Jurkat, Clone E6-1 (cell line): Measurements from ENCODE around the gene TSSK3.
"Not testable (repeated sequence)": the region's sequence is repeated elsewhere in the genome, so short reads cannot be mapped to it uniquely, and the experiment has no call there.

ENCODE experiments used
- DNase-seq: peaks from one replicate; pipeline ENCODE4 v3.0.0-alpha.2; 2011; ENCODE audit warnings: low read depth, low spot score
- H3K4me3 ChIP-seq: 2 replicates; pipeline ENCODE4 v1.5.1; 2011; ENCODE audit warnings: mild to moderate bottlenecking, low read length, control low read depth, moderate library complexity

TSSK3 gene

DNA sequence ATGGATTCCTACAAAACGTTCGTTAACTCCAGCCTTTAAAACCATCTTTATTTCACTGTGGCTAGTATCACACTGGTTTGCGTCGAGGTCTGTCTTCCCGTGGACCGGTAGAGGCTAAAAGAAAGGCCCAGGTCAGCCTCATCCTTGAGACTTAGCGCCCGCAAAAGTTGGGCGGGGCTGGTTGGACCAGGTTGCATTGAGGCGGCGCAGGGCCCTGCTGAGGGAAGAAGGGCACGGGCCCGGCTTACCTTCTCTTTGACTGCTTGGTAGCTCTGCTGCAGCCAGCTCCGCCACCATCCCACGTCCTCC lies 31.4 kb downstream of the TSSK3 start:
- H3K4me3 ChIP-seq = peak overlapping the region; percentile 94
- no peak for DNase-seq

GRCh38 chr1:32394141-32394889 lies 32.0 kb downstream of the TSSK3 start, which contains the start of gene BSDC1:
Gene BSDC1 (minus strand): TSS chr1:32394441. CDS start chr1:32394414, 27 bp downstream.
- DNase-seq = peak; percentile 93
- H3K4me3 ChIP-seq = peak within 1 kb of the TSS; percentile 94

GRCh38 chr1:32394890-32395432 lies 32.6 kb downstream of the TSSK3 start:
- peak overlapping the region; percentile 94 for H3K4me3 ChIP-seq
- DNase-seq = no peak

GRCh38 chr1:32396524-32396923 lies 34.2 kb downstream of the TSSK3 start:
- H3K4me3 ChIP-seq, DNase-seq: not testable (repeated sequence)

DNA sequence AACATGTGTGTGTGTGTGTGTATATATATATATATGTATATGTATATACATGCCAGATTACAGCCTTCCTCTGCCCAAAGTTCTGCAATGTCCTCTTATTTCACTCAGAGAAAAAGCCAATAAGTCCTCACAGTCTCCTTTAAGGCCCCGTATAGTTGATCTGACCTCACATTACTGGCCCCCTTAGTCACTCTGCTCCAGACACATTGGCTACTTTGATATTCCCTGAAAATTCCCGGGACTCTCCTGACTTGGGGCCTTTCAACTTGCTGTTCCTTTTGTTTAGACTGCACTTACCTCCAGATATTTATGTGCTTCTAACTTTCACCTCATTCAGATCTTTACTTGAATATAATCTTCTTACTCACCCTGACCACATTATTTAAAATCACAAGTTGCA lies 36.1 kb downstream of the TSSK3 start:
- DNase-seq = no peak

DNA sequence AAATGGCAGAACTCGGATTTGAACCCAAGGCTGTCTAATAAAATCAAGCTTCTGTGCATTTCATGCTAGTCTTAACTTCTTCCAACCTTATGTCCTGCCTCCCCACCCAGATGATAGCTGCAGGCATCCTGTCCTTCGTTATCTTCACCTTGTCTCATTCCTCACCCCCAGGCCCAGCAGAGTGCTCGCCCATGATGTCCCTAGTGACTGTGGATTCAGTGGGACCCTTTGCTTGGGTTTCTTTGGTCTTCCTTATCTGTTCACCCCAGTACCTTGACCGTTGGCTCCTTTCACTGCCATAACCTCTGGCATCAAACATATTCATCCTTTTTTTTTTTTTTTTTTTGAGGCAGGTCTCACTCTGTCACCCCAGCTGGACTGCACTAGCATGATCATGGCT lies 37.5 kb downstream of the TSSK3 start:
- no peak overlapping the region for H3K4me3 ChIP-seq

More for the DNA sequence above, 36.1 kb downstream of the TSSK3 start:
- H3K4me3 ChIP-seq = no peak overlapping the region

DNA sequence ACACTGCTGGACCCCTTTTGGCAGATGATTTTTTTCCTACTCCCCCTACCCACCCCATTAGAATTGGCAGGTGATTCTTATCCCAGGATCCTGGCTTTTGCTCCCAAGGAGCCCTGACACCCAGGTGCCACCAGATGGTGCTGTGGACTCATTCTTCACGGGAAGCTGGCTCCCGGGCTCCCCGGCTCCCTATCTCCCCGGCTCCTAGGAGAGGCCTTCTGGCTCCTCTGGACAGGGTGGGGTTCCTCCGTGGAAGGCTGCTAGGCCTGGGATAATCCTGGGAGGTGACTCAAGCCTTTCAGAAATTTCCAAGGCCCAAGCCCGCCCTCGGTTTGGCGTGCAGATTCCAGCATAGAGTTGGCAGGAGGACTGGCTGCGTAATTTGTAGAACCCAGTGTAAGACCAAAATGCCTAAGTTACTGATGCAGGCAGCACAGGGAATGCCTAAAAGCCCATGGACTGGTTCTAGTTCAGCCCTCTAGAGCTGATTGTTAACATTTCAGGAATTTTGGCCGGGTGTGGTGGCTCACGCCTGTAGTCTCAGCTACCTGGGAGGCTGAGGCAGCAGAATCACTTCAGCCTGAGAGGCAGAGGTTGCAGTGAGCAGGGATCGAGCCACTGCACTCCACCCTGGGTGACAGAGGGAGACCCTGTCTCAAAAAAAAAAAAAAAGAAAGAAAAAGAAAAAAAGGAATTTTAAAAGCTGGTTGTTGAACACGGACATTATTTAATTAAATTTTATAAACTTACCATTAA lies 38.7 kb downstream of the TSSK3 start:
- DNase-seq = no peak
- H3K4me3 ChIP-seq = no peak overlapping the region

More for the DNA sequence above, 37.5 kb downstream of the TSSK3 start:
- DNase-seq = no peak

- DNase-seq = no peak
- H3K4me3 ChIP-seq = no peak overlapping the region
These were observed 42.6 kb downstream of the TSSK3 start for GRCh38 chr1:32404946-32405345.

- DNase-seq = no peak
These were observed 43.5 kb downstream of the TSSK3 start for GRCh38 chr1:32405672-32406467.

GRCh38 chr1:32406629-32407111 lies 44.3 kb downstream of the TSSK3 start:
- H3K4me3 ChIP-seq = no peak overlapping the region
- no peak for DNase-seq

More at GRCh38 chr1:32405672-32406467, 43.5 kb downstream of the TSSK3 start:
- H3K4me3 ChIP-seq = no peak overlapping the region

DNA sequence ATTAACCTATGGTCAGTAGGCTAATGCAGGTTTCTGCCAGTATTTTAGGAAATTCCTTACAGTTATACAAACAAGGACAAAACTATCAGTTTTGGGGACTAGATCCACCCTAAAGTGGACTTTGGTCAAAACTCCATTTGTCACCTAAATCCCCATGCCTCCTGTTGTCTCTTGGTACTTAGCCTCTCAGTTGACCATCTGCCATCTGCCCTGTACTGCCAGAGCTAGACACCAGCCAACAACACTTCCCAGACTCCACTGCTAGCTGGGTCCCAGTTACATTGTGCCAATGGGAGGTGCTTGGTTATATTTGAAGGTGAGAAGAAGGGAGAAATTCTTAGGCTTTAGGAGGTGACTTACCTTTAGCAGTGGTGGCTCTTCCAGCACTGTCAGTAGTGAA lies 48.9 kb downstream of the TSSK3 start:
- no peak for DNase-seq

GRCh38 chr1:32413507-32414185 lies 51.3 kb downstream of the TSSK3 start:
- H3K4me3 ChIP-seq = no peak overlapping the region
- DNase-seq = peak; percentile 79

More for the DNA sequence above, 48.9 kb downstream of the TSSK3 start:
- H3K4me3 ChIP-seq = no peak overlapping the region
